H1 (cell line): ENCODE measurements around the gene UMPS. TPM values are rescaled to one million over a fixed set of nuclear protein-coding genes. Genes with fewer than 3 reads are reported as not detected.

Source experiments
- CTCF ChIA-PET: fragments of 300-600 bp; sonication (Branson Sonifier 250); formaldehyde crosslinking; loops from one replicate; lab custom pipeline; 2021; ENCODE audit not compliant: partially characterized antibody; lab: Charles Lee
- POLR2A ChIA-PET: fragments of 300-600 bp; sonication (Branson Sonifier 250); formaldehyde crosslinking; loops from one replicate; lab custom pipeline; 2021; ENCODE audit warnings: inconsistent platforms; ENCODE audit not compliant: partially characterized antibody; lab: Charles Lee
- DNase-seq, 2 experiments: peaks; one replicate each; pipeline versions ENCODE4 v3.0.0 to v3.0.0-alpha.2; 2010 to 2022; ENCODE audit warnings: low spot score in 2 of 2, low read depth in 1 of 2, mixed read lengths in 1 of 2
- FAIRE-seq: peaks from 2 replicates; lab custom pipeline; 2011; peaks lifted over from hg19 to GRCh38; lab: Jason Lieb, UNC
- H2AFZ ChIP-seq: 2 replicates; pipeline ENCODE4 v1.8.1; 2012; ENCODE audit warnings: low read length, inconsistent platforms
- H2AK5ac ChIP-seq: 2 replicates; pipeline ENCODE4 v1.6.1; 2013; ENCODE audit warnings: low read depth, low read length
- H2BK120ac ChIP-seq: replicated peaks from 2 replicates; pipeline ENCODE3; 2013; ENCODE audit warnings: low read depth, low read length, inconsistent platforms
- H2BK12ac ChIP-seq: 2 replicates; pipeline ENCODE4 v1.6.1; 2013; ENCODE audit warnings: low read depth, low read length
- H2BK15ac ChIP-seq: 2 replicates; pipeline ENCODE4 v1.6.1; 2013; ENCODE audit warnings: low read length
- H2BK20ac ChIP-seq: 2 replicates; pipeline ENCODE4 v1.6.1; 2013; ENCODE audit warnings: low read length
- H2BK5ac ChIP-seq: 2 replicates; pipeline ENCODE4 v1.6.1; 2013; ENCODE audit warnings: low read depth, low read length
- H3K14ac ChIP-seq: 2 replicates; pipeline ENCODE4 v1.6.1; 2013; ENCODE audit warnings: inconsistent platforms; ENCODE audit not compliant: insufficient read length
- H3K18ac ChIP-seq: 2 replicates; pipeline ENCODE4 v1.6.1; 2013; ENCODE audit warnings: low read length; ENCODE audit errors: extremely low read depth
- H3K23ac ChIP-seq: 2 replicates; pipeline ENCODE4 v1.6.1; 2013; ENCODE audit warnings: inconsistent platforms; ENCODE audit not compliant: insufficient read length
- H3K23me2 ChIP-seq: 2 replicates; pipeline ENCODE4 v1.6.1; 2013; ENCODE audit warnings: low read depth, low read length
- H3K27ac ChIP-seq: 2 replicates; pipeline ENCODE4 v1.6.1; 2011; ENCODE audit warnings: low read depth, low read length, inconsistent platforms
- H3K27me3 ChIP-seq, 4 experiments: replicated peaks in 1 of 4; 1 replicate in 1 of 4; 2 replicates in 3 of 4; pipeline versions ENCODE4 v1.6.1 to v1.8.1; 2011 to 2013; ENCODE audit warnings: low read length in 3 of 4, mild to moderate bottlenecking in 3 of 4, inconsistent platforms in 2 of 4, mixed read lengths in 2 of 4, moderate library complexity in 1 of 4; ENCODE audit not compliant: control insufficient read depth in 3 of 4, insufficient read depth in 3 of 4; ENCODE audit errors: extremely low read depth in 1 of 4
- H3K36me3 ChIP-seq, 4 experiments: 2 replicates each; pipeline versions ENCODE4 v1.6.1 to v1.8.1; 2011 to 2013; ENCODE audit warnings: mild to moderate bottlenecking in 4 of 4, low read length in 3 of 4, moderate library complexity in 2 of 4, control low read depth in 1 of 4, inconsistent platforms in 1 of 4; ENCODE audit not compliant: insufficient read depth in 4 of 4, control insufficient read depth in 2 of 4
- H3K4ac ChIP-seq: replicated peaks from 2 replicates; pipeline ENCODE3; 2013; ENCODE audit warnings: low read length, low read depth, mixed read lengths, inconsistent platforms; ENCODE audit not compliant: insufficient read length
- H3K4me1 ChIP-seq, 4 experiments: replicated peaks in 1 of 4; 1 replicate in 1 of 4; 2 replicates in 3 of 4; pipeline versions ENCODE4 v1.6.1 to v1.8.1; 2011 to 2013; ENCODE audit warnings: low read length in 3 of 4, inconsistent platforms in 2 of 4, mixed read lengths in 1 of 4; ENCODE audit not compliant: insufficient read depth in 4 of 4, control insufficient read depth in 3 of 4
- H3K4me2 ChIP-seq, 2 experiments: 2 replicates each; pipeline versions ENCODE4 v1.6.1 to v1.8.1; 2011 to 2013; ENCODE audit warnings: low read depth in 2 of 2, low read length in 2 of 2, control low read depth in 1 of 2, inconsistent platforms in 1 of 2, mild to moderate bottlenecking in 1 of 2; ENCODE audit not compliant: insufficient read depth in 1 of 2
- H3K4me3 ChIP-seq, 4 experiments: fragments of 200-600, 300-600 bp in 1 of 4; sonication (generic), shearing (Covaris generic), sonication (Bioruptor Twin) in 1 of 4; 2 replicates each; pipeline versions ENCODE4 v1.5.1 to v1.8.1; 2011 to 2016; ENCODE audit warnings: low read length in 4 of 4, low read depth in 3 of 4, control low read depth in 2 of 4, inconsistent platforms in 2 of 4, mild to moderate bottlenecking in 2 of 4, mixed read lengths in 1 of 4, moderate library complexity in 1 of 4; ENCODE audit not compliant: insufficient read depth in 2 of 4; ENCODE audit errors: extremely low read depth in 1 of 4
- H3K56ac ChIP-seq: replicated peaks from 2 replicates; pipeline ENCODE3; 2013; ENCODE audit warnings: low read depth, mild to moderate bottlenecking, mixed read lengths, low read length, inconsistent platforms; ENCODE audit not compliant: insufficient read length
- H3K79me1 ChIP-seq: 2 replicates; pipeline ENCODE4 v1.6.1; 2013; ENCODE audit warnings: low read depth, low read length, control low read depth
- H3K79me2 ChIP-seq, 2 experiments: 2 replicates each; pipeline versions ENCODE4 v1.6.1 to v1.8.1; 2012 to 2013; ENCODE audit warnings: low read length in 2 of 2, mild to moderate bottlenecking in 2 of 2, inconsistent platforms in 1 of 2; ENCODE audit not compliant: insufficient read depth in 2 of 2, control insufficient read depth in 1 of 2
- H3K9ac ChIP-seq, 4 experiments: replicated peaks in 1 of 4; 1 replicate in 1 of 4; 2 replicates in 3 of 4; pipeline versions ENCODE4 v1.6.1 to v1.8.1; 2011 to 2013; ENCODE audit warnings: low read depth in 3 of 4, low read length in 3 of 4, control low read depth in 2 of 4, mild to moderate bottlenecking in 2 of 4, moderate library complexity in 2 of 4, inconsistent platforms in 1 of 4; ENCODE audit errors: extremely low read depth in 1 of 4
- H3K9me3 ChIP-seq, 2 experiments: 2 replicates each; pipeline versions ENCODE4 v1.6.1 to v1.8.1; 2012 to 2013; ENCODE audit warnings: mild to moderate bottlenecking in 2 of 2, moderate library complexity in 2 of 2, control low read depth in 1 of 2, inconsistent platforms in 1 of 2, low read depth in 1 of 2, low read length in 1 of 2, mixed read lengths in 1 of 2; ENCODE audit not compliant: insufficient read depth in 2 of 2
- H4K20me1 ChIP-seq, 2 experiments: replicated peaks in 1 of 2; 2 replicates each; pipeline versions ENCODE3 to v1.8.1; 2011 to 2013; ENCODE audit warnings: inconsistent platforms in 2 of 2, low read length in 2 of 2, mild to moderate bottlenecking in 1 of 2; ENCODE audit not compliant: insufficient read depth in 2 of 2, control insufficient read depth in 1 of 2
- H4K5ac ChIP-seq: 2 replicates; pipeline ENCODE4 v1.6.1; 2013; ENCODE audit warnings: low read length, low read depth, mixed read lengths, inconsistent platforms; ENCODE audit not compliant: insufficient read length
- H4K8ac ChIP-seq: 2 replicates; pipeline ENCODE4 v1.8.0; 2013; ENCODE audit warnings: mild to moderate bottlenecking, moderate library complexity, low read length, inconsistent platforms; ENCODE audit not compliant: insufficient read depth; ENCODE audit errors: extremely low read depth
- H4K91ac ChIP-seq: replicated peaks from 2 replicates; pipeline ENCODE3; 2013; ENCODE audit warnings: low read length, mixed read lengths, inconsistent platforms; ENCODE audit not compliant: insufficient read length
- JUND ChIP-seq: IDR thresholded peaks from 2 replicates; pipeline ENCODE4 v1.6.1; 2011; ENCODE audit warnings: mild to moderate bottlenecking, improper control_type of control experiment, low read length
- WGBS, 2 experiments: shearing (Covaris generic) in 1 of 2; methylation state at CpG; one replicate each; pipeline versions ENCODE4 v1.1.6 to v1.1.7; 2013 to 2015; ENCODE audit warnings: low lambda C conversion rate in 2 of 2, mixed read lengths in 2 of 2, inconsistent platforms in 1 of 2, low coverage in 1 of 2, missing lambda C conversion rate in 1 of 2; ENCODE audit not compliant: insufficient replicate concordance in 2 of 2, insufficient coverage in 1 of 2, insufficient read length in 1 of 2; ENCODE audit errors: extremely low coverage in 1 of 2, missing lambda C conversion rate in 1 of 2; 5-methylcytosine and 5-hydroxymethylcytosine counted together
- polyA plus RNA-seq, 7 experiments: library from polyadenylated mRNA; depleted of rRNA in 3 of 7; stranded (reverse) in 5 of 7; unstranded in 2 of 7; fragments of >200 nt in 5 of 7; fragments of 200-250 nt in 2 of 7; gene quantifications; 1 replicate in 5 of 7; 2 replicates in 1 of 7; 4 replicates in 1 of 7; pipeline versions ENCODE4 v1.2.1 to v1.2.3, GENCODE V29; 2011 to 2013; ENCODE audit warnings: missing spikeins in 2 of 7, mixed read lengths in 2 of 7
- total RNA-seq: library from RNA; stranded (reverse); fragmentation: NEBNext Ultra II Directional; extraction: Animal tissue kit (Norgen Biotek cat#: 25700); gene quantifications from 2 replicates; pipeline ENCODE4 v1.2.1, GENCODE V29; 2021
- TF ChIP-seq, protein P1 (sequence below), 3 experiments: IDR thresholded peaks; 1 replicate in 2 of 3; 2 replicates in 1 of 3; pipeline versions ENCODE4 v1.5.1 to v1.6.1; 2011; ENCODE audit warnings: low read length in 3 of 3, mild to moderate bottlenecking in 3 of 3, inconsistent platforms in 2 of 3, low read depth in 1 of 3, moderate library complexity in 1 of 3; ENCODE audit not compliant: insufficient read depth in 1 of 3; ENCODE audit errors: control extremely low read depth in 1 of 3

Gene UMPS
- total and polyA plus RNA-seq, 2 of the 8 experiments (the other 6 are each of a cell fraction or from before 2014, with no cell fraction given), result 32.8 to 59.0 TPM

GRCh38 chr3:124699051-124699450 is 31.2 kb upstream of the UMPS start:
- no peaks in the 10 kb centered on the region for H3K79me1 ChIP-seq
- CTCF ChIA-PET, result interaction anchor here (0.8 to 1.5 kb wide), 2 partner anchors 8 to 10 kb away, joined by 3 to 11 read pairs; no protein-coding TSS in a partner anchor
- H2BK20ac ChIP-seq, result no peak overlapping the region

More at GRCh38 chr3:124699051-124699450, 31.2 kb upstream of the UMPS start:
- H3K23me2 ChIP-seq, result no peaks in the 10 kb centered on the region
- no peaks in the 10 kb centered on the region for H3K79me2 ChIP-seq
- H4K20me1 ChIP-seq, result no peaks in the 10 kb centered on the region
- TF ChIP-seq, protein P1, sequence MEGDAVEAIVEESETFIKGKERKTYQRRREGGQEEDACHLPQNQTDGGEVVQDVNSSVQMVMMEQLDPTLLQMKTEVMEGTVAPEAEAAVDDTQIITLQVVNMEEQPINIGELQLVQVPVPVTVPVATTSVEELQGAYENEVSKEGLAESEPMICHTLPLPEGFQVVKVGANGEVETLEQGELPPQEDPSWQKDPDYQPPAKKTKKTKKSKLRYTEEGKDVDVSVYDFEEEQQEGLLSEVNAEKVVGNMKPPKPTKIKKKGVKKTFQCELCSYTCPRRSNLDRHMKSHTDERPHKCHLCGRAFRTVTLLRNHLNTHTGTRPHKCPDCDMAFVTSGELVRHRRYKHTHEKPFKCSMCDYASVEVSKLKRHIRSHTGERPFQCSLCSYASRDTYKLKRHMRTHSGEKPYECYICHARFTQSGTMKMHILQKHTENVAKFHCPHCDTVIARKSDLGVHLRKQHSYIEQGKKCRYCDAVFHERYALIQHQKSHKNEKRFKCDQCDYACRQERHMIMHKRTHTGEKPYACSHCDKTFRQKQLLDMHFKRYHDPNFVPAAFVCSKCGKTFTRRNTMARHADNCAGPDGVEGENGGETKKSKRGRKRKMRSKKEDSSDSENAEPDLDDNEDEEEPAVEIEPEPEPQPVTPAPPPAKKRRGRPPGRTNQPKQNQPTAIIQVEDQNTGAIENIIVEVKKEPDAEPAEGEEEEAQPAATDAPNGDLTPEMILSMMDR (IDR thresholded peaks at IDR 0.05; ENCODE audit: control extremely low read depth in 1 of 3, insufficient read depth in 1 of 3, low read depth in 1 of 3, low read length in 3 of 3), result no peak
- TF ChIP-seq JUND, result no peak
- H3K18ac ChIP-seq, result no peak overlapping the region
- no peak overlapping the region for H3K9ac ChIP-seq
- no peak overlapping the region for H4K91ac ChIP-seq
- H3K27ac ChIP-seq, result no peak overlapping the region
- POLR2A ChIA-PET, result no interaction called here
- H2BK120ac ChIP-seq, result no peak overlapping the region
- 94% methylated on average over 1 of the region's 1 CpG; no CpG with 5 or more reads in 1 of the 2 experiments for WGBS, 2 experiments
- no peak overlapping the region for H2AK5ac ChIP-seq
- no peaks in the 10 kb centered on the region for H3K36me3 ChIP-seq
- FAIRE-seq (no peak), DNase-seq (no peak)
- H4K8ac ChIP-seq, result no peak overlapping the region
- no peaks in the 10 kb centered on the region for H3K9me3 ChIP-seq
- no peak overlapping the region for H3K23ac ChIP-seq
- H2BK15ac ChIP-seq, result no peak overlapping the region
- no peak overlapping the region for H2BK5ac ChIP-seq
- peaks cover 0 to 2% (median 0%) of the 10 kb centered on the region in 4 experiments; a peak in 1 of 7 replicates for H3K4me1 ChIP-seq
- no peak overlapping the region for H3K4ac ChIP-seq
- H4K5ac ChIP-seq, result no peak overlapping the region
- H3K4me2 ChIP-seq, result no peak overlapping the region
- H3K27me3 ChIP-seq, result no peaks in the 10 kb centered on the region
- H3K56ac ChIP-seq, result no peak overlapping the region
- H3K14ac ChIP-seq, result no peak overlapping the region
- H3K4me3 ChIP-seq, result no peak overlapping the region
- H2AFZ ChIP-seq, result no peak overlapping the region
- H2BK12ac ChIP-seq, result no peak overlapping the region
